Aortic smooth muscle cell (primary cell): Measurements from ENCODE around the gene C7. TPM values are rescaled to one million over a fixed set of nuclear protein-coding genes. Genes with fewer than 3 reads are reported as not detected.

Experiments
- total RNA-seq: library from RNA; depleted of rRNA; stranded (reverse); fragments of >200 nt; gene quantifications from 2 replicates; pipeline ENCODE4 v1.2.3, GENCODE V29; 2014

C7 gene
- 2.4 and 15.2 TPM in 2 replicates for total RNA-seq

DNA sequence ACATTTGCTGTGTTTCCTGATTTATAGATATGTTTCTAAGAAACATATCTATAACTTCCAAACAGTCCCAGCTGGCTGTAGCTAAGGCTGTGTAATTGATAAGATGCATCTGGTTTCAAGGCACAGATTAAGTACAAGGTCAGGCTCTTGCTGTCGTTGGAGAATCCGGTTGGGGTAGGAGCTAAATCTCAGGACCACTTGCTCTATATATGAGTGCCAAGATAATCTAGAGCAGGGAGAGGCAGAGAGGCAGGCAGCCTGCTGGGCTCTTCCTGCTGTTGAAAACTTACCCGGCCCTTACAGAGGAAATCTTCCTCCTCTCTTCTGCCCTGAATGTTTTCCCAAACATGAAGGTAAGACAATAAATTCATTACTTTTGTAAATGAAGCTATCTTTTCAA is at the start of gene C7:
TSS of gene C7 (plus strand) at position 234 of the 400 bp plus-strand sequence. CDS start at position 348, 114 bp downstream.

Other genes starting within 250 kb of the C7 start
- 20.6 and 66.8 TPM in 2 replicates for gene PTGER4, start 229.6 kb upstream of the C7 start, total RNA-seq
- gene TTC33, start 153.5 kb upstream of the C7 start, total RNA-seq, result 15.7 and 18.5 TPM in 2 replicates
- gene PRKAA1, start 111.1 kb upstream of the C7 start, total RNA-seq, result 164 and 166 TPM in 2 replicates
- gene RPL37, start 74.3 kb upstream of the C7 start, total RNA-seq, result 2,631 and 3,022 TPM in 2 replicates
- gene CARD6, start 68.1 kb upstream of the C7 start, total RNA-seq, result 20.1 and 20.9 TPM in 2 replicates
- not detected in 2 replicates for gene MROH2B, start 161.8 kb downstream of the C7 start, total RNA-seq